K562 (cell line): ENCODE results near the gene GHDC.

ENCODE experiments used
- EHMT2 ChIP-seq: fragments of 450-650 bp; IDR thresholded peaks from 2 replicates; pipeline ENCODE4 v1.6.1; 2018; ENCODE audit warnings: antibody characterized with exemption
- JUND ChIP-seq, 2 experiments: IDR thresholded peaks; 2 replicates in 1 of 2; 3 replicates in 1 of 2; pipeline ENCODE4 v1.6.1; 2011; ENCODE audit warnings: borderline replicate concordance in 2 of 2, low read depth in 2 of 2, low read length in 2 of 2, improper control_type of control experiment in 1 of 2, missing biosample characterization in 1 of 2, missing genetic modification characterization in 1 of 2, missing genetic modification reagents in 1 of 2
- MTA1 ChIP-seq: fragments of 450-650 bp; IDR thresholded peaks from 2 replicates; pipeline ENCODE4 v1.6.1; 2017; ENCODE audit warnings: borderline replicate concordance
- NFIC ChIP-seq: fragments of 450-650 bp; IDR thresholded peaks from 2 replicates; pipeline ENCODE4 v1.6.1; 2017; ENCODE audit warnings: mild to moderate bottlenecking, inconsistent platforms
- POLR2A ChIP-seq: fragments of 450-650 bp; conservative IDR thresholded peaks from 2 replicates; pipeline ENCODE4 v1.6.1; 2016
- POLR3G ChIP-seq: IDR thresholded peaks from 2 replicates; pipeline ENCODE4 v1.6.1; 2011; ENCODE audit not compliant: insufficient read length, insufficient replicate concordance; ENCODE audit errors: extremely low read depth
- U2AF1 ChIP-seq: fragments of 200-400 bp; formaldehyde crosslinking; optimal IDR thresholded peaks from 2 replicates; pipeline ENCODE3; 2017; ENCODE audit warnings: mild to moderate bottlenecking, low read depth, low read length, moderate library complexity
- WHSC1 ChIP-seq: IDR thresholded peaks from one replicate; pipeline ENCODE4 v1.6.1; 2012; ENCODE audit warnings: low read length, control low read depth, inconsistent platforms
- ZNF384 ChIP-seq: IDR thresholded peaks from 2 replicates; pipeline ENCODE4 v1.6.1; 2012; ENCODE audit warnings: low read depth, low read length, improper control_type of control experiment
- TF ChIP-seq, protein P1 (sequence below), 3 experiments: IDR thresholded peaks in 2 of 3; conservative IDR thresholded peaks in 1 of 3; 2 replicates each; pipeline ENCODE4 v1.5.1; 2011 to 2012; ENCODE audit warnings: low read length in 3 of 3, mild to moderate bottlenecking in 3 of 3, control low read depth in 2 of 3, improper control_type of control experiment in 1 of 3, inconsistent platforms in 1 of 3, low read depth in 1 of 3, mixed read lengths in 1 of 3, moderate library complexity in 1 of 3; ENCODE audit not compliant: insufficient read depth in 2 of 3
- TF ChIP-seq, protein P2 (sequence below): fragments of 250-450 bp; sonication (Bioruptor Pico); IDR thresholded peaks from 2 replicates; pipeline ENCODE4 v1.4.0; 2020; ENCODE audit warnings: mild to moderate bottlenecking, moderate library complexity

DNA sequence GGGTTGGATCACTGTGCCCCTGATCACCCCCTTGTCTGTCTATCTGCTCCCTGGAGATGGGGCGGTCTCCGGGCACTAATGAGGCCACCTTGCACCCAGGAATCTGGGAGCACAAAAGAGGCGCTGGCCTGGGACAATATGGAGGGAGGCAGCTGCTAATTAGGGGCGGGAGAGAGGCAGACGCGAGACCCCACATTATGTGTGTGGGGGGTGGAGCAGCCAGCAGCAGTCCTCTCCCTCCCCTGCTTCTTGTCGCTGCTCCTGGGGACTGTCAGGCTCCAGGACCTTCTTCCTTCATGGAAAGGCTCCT, 8.7 kb downstream of the GHDC start:
- TF ChIP-seq POLR3G (no peak), NFIC (no peak), MTA1 (no peak), JUND (IDR thresholded peaks at IDR 0.05; ENCODE audit: borderline replicate concordance, low read depth, low read length) (no peak), JUND (tag; IDR thresholded peaks at IDR 0.05; ENCODE audit: borderline replicate concordance, low read depth, low read length) (no peak), ZNF384 (no peak), EHMT2 (no peak), U2AF1 (no peak), POLR2A (no peak), WHSC1 (no peak)
- TF ChIP-seq, protein P1, sequence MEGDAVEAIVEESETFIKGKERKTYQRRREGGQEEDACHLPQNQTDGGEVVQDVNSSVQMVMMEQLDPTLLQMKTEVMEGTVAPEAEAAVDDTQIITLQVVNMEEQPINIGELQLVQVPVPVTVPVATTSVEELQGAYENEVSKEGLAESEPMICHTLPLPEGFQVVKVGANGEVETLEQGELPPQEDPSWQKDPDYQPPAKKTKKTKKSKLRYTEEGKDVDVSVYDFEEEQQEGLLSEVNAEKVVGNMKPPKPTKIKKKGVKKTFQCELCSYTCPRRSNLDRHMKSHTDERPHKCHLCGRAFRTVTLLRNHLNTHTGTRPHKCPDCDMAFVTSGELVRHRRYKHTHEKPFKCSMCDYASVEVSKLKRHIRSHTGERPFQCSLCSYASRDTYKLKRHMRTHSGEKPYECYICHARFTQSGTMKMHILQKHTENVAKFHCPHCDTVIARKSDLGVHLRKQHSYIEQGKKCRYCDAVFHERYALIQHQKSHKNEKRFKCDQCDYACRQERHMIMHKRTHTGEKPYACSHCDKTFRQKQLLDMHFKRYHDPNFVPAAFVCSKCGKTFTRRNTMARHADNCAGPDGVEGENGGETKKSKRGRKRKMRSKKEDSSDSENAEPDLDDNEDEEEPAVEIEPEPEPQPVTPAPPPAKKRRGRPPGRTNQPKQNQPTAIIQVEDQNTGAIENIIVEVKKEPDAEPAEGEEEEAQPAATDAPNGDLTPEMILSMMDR (IDR thresholded peaks at IDR 0.05 in 2 of 3, conservative IDR thresholded peaks at IDR 0.05 in 1 of 3; ENCODE audit: insufficient read depth in 2 of 3, low read depth in 1 of 3, low read length in 3 of 3): no peak
- TF ChIP-seq, protein P2, sequence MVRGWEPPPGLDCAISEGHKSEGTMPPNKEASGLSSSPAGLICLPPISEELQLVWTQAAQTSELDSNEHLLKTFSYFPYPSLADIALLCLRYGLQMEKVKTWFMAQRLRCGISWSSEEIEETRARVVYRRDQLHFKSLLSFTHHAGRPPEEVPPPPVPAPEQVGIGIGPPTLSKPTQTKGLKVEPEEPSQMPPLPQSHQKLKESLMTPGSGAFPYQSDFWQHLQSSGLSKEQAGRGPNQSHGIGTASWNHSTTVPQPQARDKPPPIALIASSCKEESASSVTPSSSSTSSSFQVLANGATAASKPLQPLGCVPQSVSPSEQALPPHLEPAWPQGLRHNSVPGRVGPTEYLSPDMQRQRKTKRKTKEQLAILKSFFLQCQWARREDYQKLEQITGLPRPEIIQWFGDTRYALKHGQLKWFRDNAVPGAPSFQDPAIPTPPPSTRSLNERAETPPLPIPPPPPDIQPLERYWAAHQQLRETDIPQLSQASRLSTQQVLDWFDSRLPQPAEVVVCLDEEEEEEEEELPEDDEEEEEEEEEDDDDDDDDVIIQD (CRISPR knock-in tag): no peak
